SK-N-SH treated with all-trans-retinoic acid at 6 μM for 48 hours (cell line): ENCODE measurements around the gene CSH1.
"Not testable (repeated sequence)": the region's sequence is repeated elsewhere in the genome, so short reads cannot be mapped to it uniquely, and the experiment has no call there.

ENCODE experiments used
- ATAC-seq: fragments of 200-7000 bp; cut with Tn5 transposase; 3 replicates; pipeline ENCODE4 v1.9.1; 2020; ENCODE audit warnings: mild to moderate bottlenecking, moderate library complexity
- ARNTL ChIP-seq: fragments of 450-650 bp; formaldehyde crosslinking; IDR thresholded peaks from 2 replicates; pipeline ENCODE4 v1.5.0; 2020; ENCODE audit warnings: low read depth, mild to moderate bottlenecking, moderate library complexity, borderline replicate concordance
- BACH2 ChIP-seq: fragments of 250-450 bp; sonication (Bioruptor Pico); IDR thresholded peaks from 2 replicates; pipeline ENCODE4 v1.9.0; 2021; ENCODE audit warnings: mild to moderate bottlenecking, borderline replicate concordance
- CREB5 ChIP-seq: fragments of 250-450 bp; sonication (Bioruptor Pico); IDR thresholded peaks from 2 replicates; pipeline ENCODE4 v1.5.1; 2020; ENCODE audit warnings: low read depth, mild to moderate bottlenecking, moderate library complexity
- CSRNP3 ChIP-seq: fragments of 250-450 bp; sonication (Bioruptor Pico); IDR thresholded peaks from 2 replicates; pipeline ENCODE4 v1.5.1; 2021; ENCODE audit warnings: mild to moderate bottlenecking, moderate library complexity
- ESRRG ChIP-seq: fragments of 250-450 bp; sonication (Bioruptor Pico); IDR thresholded peaks from 2 replicates; pipeline ENCODE4 v1.6.1; 2021; ENCODE audit warnings: mild to moderate bottlenecking
- GLIS3 ChIP-seq: fragments of 250-450 bp; sonication (Bioruptor Pico); IDR thresholded peaks from 2 replicates; pipeline ENCODE4 v1.5.0; 2020; ENCODE audit warnings: mild to moderate bottlenecking, moderate library complexity
- ISL1 ChIP-seq: fragments of 250-450 bp; sonication (Bioruptor Pico); IDR thresholded peaks from 2 replicates; pipeline ENCODE4 v2.1.2; 2022; ENCODE audit warnings: mild to moderate bottlenecking, moderate library complexity
- OSR1 ChIP-seq: fragments of 250-450 bp; sonication (Bioruptor Pico); IDR thresholded peaks from 2 replicates; pipeline ENCODE4 v1.8.0; 2022; ENCODE audit warnings: moderate library complexity, mild to moderate bottlenecking, inconsistent platforms
- PPARA ChIP-seq: fragments of 250-450 bp; sonication (Bioruptor Pico); IDR thresholded peaks from 2 replicates; pipeline ENCODE4 v1.5.0; 2020; ENCODE audit warnings: mild to moderate bottlenecking, borderline replicate concordance
- RARB ChIP-seq: fragments of 250-450 bp; sonication (Bioruptor Pico); IDR thresholded peaks from 2 replicates; pipeline ENCODE4 v1.8.0; 2021; ENCODE audit warnings: mild to moderate bottlenecking, moderate library complexity
- SNAI2 ChIP-seq: fragments of 250-450 bp; sonication (Bioruptor Pico); IDR thresholded peaks from 2 replicates; pipeline ENCODE4 v1.5.0; 2020; ENCODE audit warnings: mild to moderate bottlenecking, moderate library complexity
- TCF4 ChIP-seq: fragments of 250-450 bp; sonication (Bioruptor Pico); IDR thresholded peaks from 2 replicates; pipeline ENCODE4 v1.8.0; 2021; ENCODE audit warnings: mild to moderate bottlenecking, moderate library complexity, borderline replicate concordance
- TOX ChIP-seq: fragments of 250-450 bp; sonication (Bioruptor Pico); IDR thresholded peaks from 2 replicates; pipeline ENCODE4 v1.8.0; 2021; ENCODE audit warnings: mild to moderate bottlenecking, moderate library complexity, borderline replicate concordance
- ZC3H10 ChIP-seq: fragments of 250-450 bp; sonication (Bioruptor Pico); IDR thresholded peaks from 2 replicates; pipeline ENCODE4 v1.5.1; 2021; ENCODE audit warnings: mild to moderate bottlenecking, moderate library complexity
- ZFP3 ChIP-seq: fragments of 250-450 bp; sonication (Bioruptor Pico); IDR thresholded peaks from 2 replicates; pipeline ENCODE4 v1.5.0; 2020; ENCODE audit warnings: mild to moderate bottlenecking, moderate library complexity
- ZNF565 ChIP-seq: fragments of 450-650 bp; formaldehyde crosslinking; conservative IDR thresholded peaks from 2 replicates; pipeline ENCODE4 v1.5.0; 2020; ENCODE audit warnings: low read depth, mild to moderate bottlenecking, moderate library complexity
- ZNF70 ChIP-seq: fragments of 450-650 bp; formaldehyde crosslinking; IDR thresholded peaks from 2 replicates; pipeline ENCODE4 v1.5.0; 2020; ENCODE audit warnings: mild to moderate bottlenecking, moderate library complexity
- ZNF8 ChIP-seq: fragments of 450-650 bp; formaldehyde crosslinking; IDR thresholded peaks from 2 replicates; pipeline ENCODE4 v1.5.0; 2020; ENCODE audit warnings: mild to moderate bottlenecking, moderate library complexity
- TF ChIP-seq, protein P1 (sequence below): fragments of 250-450 bp; sonication (Bioruptor Pico); IDR thresholded peaks from 2 replicates; pipeline ENCODE4 v1.5.0; 2020; ENCODE audit warnings: mild to moderate bottlenecking, moderate library complexity
- TF ChIP-seq, protein P2 (sequence below): fragments of 250-450 bp; sonication (Bioruptor Pico); IDR thresholded peaks from 2 replicates; pipeline ENCODE4 v1.8.0; 2021; ENCODE audit warnings: low read depth, mild to moderate bottlenecking, moderate library complexity, borderline replicate concordance
- TF ChIP-seq, protein P3 (sequence below): fragments of 250-450 bp; sonication (Bioruptor Pico); IDR thresholded peaks from 2 replicates; pipeline ENCODE4 v1.8.0; 2020; ENCODE audit warnings: mild to moderate bottlenecking, moderate library complexity, borderline replicate concordance

The CSH1 gene

GRCh38 chr17:63927464-63928171, 31.2 kb upstream of the CSH1 start:
- no peak for ATAC-seq
- TF ChIP-seq ZNF565 (CRISPR knock-in tag) (no peak), ARNTL (no peak), TCF4 (no peak), GLIS3 (no peak), CSRNP3 (no peak)
- TF ChIP-seq, protein P1, sequence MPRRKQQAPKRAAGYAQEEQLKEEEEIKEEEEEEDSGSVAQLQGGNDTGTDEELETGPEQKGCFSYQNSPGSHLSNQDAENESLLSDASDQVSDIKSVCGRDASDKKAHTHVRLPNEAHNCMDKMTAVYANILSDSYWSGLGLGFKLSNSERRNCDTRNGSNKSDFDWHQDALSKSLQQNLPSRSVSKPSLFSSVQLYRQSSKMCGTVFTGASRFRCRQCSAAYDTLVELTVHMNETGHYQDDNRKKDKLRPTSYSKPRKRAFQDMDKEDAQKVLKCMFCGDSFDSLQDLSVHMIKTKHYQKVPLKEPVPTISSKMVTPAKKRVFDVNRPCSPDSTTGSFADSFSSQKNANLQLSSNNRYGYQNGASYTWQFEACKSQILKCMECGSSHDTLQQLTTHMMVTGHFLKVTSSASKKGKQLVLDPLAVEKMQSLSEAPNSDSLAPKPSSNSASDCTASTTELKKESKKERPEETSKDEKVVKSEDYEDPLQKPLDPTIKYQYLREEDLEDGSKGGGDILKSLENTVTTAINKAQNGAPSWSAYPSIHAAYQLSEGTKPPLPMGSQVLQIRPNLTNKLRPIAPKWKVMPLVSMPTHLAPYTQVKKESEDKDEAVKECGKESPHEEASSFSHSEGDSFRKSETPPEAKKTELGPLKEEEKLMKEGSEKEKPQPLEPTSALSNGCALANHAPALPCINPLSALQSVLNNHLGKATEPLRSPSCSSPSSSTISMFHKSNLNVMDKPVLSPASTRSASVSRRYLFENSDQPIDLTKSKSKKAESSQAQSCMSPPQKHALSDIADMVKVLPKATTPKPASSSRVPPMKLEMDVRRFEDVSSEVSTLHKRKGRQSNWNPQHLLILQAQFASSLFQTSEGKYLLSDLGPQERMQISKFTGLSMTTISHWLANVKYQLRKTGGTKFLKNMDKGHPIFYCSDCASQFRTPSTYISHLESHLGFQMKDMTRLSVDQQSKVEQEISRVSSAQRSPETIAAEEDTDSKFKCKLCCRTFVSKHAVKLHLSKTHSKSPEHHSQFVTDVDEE (CRISPR knock-in tag): no peak

DNA sequence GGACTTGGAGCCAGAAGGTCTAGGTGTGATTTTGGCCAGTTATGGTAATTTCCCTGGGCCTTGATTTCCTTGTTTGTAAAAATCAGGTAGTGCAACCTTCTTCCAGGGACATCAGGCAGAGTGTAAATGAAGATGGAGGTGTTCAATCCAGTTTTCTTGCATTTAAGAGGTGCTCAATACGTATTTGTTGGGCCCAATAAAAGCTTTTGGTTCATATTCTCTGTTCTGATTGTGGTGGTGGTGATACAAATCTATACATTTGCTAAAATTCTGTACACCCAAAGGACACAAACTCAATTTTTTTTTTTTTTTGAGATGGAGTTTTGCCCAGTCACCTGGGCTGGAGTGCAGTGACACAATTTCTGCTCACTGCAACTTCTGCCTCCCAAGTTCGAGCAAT, 29.8 kb upstream of the CSH1 start:
- ATAC-seq: no peak
- TF ChIP-seq, protein P2, sequence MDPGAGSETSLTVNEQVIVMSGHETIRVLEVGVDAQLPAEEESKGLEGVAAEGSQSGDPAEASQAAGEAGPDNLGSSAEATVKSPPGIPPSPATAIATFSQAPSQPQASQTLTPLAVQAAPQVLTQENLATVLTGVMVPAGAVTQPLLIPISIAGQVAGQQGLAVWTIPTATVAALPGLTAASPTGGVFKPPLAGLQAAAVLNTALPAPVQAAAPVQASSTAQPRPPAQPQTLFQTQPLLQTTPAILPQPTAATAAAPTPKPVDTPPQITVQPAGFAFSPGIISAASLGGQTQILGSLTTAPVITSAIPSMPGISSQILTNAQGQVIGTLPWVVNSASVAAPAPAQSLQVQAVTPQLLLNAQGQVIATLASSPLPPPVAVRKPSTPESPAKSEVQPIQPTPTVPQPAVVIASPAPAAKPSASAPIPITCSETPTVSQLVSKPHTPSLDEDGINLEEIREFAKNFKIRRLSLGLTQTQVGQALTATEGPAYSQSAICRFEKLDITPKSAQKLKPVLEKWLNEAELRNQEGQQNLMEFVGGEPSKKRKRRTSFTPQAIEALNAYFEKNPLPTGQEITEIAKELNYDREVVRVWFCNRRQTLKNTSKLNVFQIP (CRISPR knock-in tag): no peak
- no peak for TF ChIP-seq PPARA (CRISPR knock-in tag)
- TF ChIP-seq, protein P3, sequence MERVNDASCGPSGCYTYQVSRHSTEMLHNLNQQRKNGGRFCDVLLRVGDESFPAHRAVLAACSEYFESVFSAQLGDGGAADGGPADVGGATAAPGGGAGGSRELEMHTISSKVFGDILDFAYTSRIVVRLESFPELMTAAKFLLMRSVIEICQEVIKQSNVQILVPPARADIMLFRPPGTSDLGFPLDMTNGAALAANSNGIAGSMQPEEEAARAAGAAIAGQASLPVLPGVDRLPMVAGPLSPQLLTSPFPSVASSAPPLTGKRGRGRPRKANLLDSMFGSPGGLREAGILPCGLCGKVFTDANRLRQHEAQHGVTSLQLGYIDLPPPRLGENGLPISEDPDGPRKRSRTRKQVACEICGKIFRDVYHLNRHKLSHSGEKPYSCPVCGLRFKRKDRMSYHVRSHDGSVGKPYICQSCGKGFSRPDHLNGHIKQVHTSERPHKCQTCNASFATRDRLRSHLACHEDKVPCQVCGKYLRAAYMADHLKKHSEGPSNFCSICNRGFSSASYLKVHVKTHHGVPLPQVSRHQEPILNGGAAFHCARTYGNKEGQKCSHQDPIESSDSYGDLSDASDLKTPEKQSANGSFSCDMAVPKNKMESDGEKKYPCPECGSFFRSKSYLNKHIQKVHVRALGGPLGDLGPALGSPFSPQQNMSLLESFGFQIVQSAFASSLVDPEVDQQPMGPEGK (CRISPR knock-in tag): no peak
- no peak for TF ChIP-seq OSR1 (CRISPR knock-in tag)
- TF ChIP-seq ESRRG (CRISPR knock-in tag): no peak

DNA sequence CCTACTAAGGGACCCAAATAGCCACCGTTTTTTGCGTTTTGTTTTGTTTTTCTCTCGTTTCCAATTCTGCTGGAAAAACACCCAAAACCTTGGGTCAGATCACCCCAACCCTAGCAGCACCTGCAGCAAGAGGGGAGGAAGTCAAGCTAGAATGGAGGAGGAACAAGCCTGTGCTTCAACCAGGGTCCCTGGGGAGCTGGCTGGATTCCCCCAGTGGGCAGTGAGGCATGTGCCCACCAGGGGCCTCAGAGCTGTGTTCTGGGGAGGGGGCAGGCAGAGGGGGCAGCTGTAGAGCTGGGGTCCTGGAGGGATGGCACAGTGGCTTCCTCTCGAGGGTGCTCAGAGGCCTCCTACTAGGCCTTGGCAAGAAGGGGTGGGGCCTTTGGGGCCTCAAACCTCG, 29.2 kb upstream of the CSH1 start:
- no peak for ATAC-seq
- no peak for TF ChIP-seq ZNF70 (CRISPR knock-in tag)
- TF ChIP-seq ZNF8 (CRISPR knock-in tag): no peak
- TF ChIP-seq SNAI2 (CRISPR knock-in tag): no peak
- TF ChIP-seq PPARA (CRISPR knock-in tag): no peak
- TF ChIP-seq ZC3H10 (CRISPR knock-in tag): no peak
- no peak for TF ChIP-seq RARB (CRISPR knock-in tag)
- TF ChIP-seq BACH2 (CRISPR knock-in tag): no peak
- TF ChIP-seq TOX (CRISPR knock-in tag): no peak
- TF ChIP-seq, protein P2 (CRISPR knock-in tag): no peak
- TF ChIP-seq ISL1 (CRISPR knock-in tag): no peak
- TF ChIP-seq CREB5 (CRISPR knock-in tag): no peak
- no peak for TF ChIP-seq TCF4
- TF ChIP-seq, protein P3 (CRISPR knock-in tag): no peak
- no peak for TF ChIP-seq ZFP3 (CRISPR knock-in tag)
- TF ChIP-seq, protein P1 (CRISPR knock-in tag): no peak
- no peak for TF ChIP-seq OSR1 (CRISPR knock-in tag)
- no peak for TF ChIP-seq GLIS3

DNA sequence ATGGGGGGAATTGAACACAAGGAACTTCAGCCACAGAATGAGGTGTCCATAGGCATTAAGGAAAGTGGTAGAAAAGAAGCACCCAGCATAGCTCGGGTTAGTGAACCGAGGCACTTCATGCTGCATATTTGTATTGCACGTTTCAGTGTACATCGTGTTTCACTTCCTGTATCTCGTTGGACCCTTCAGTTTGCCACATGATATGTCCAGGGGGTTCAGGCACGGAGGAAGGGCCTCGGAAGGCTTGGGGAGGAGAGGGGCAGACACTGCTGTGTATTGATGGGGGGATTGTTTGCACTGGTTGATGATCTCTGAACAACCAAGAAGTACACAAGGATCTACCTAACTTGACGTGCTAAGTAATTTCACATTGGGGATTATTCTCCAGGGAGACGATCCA, 26.0 kb upstream of the CSH1 start:
- ATAC-seq: not testable (repeated sequence)
